ENCODE data around the gene MTMR10.

Gene MTMR10

GRCh38 chr15:31034152-31034551, 42.7 kb upstream of the MTMR10 start:
- Histone ChIP-seq H3K27ac (ENCODE audit: low read length) (no peak overlapping the region; the same call in 1 of the 2 replicates), H3K4me2 (ENCODE audit: low read depth, low read length) (peak overlapping the region; percentile 18; the same call in 1 of the 2 replicates), H3K9ac (ENCODE audit: low read length) (no peak overlapping the region), H3K36me3 (replicated peaks; ENCODE audit: insufficient read depth, low read length) (no peaks in the 10 kb centered on the region), H3K4me1 (ENCODE audit: low read length) (peaks cover 40% of the 10 kb centered on the region), H3K4me3 (ENCODE audit: low read length) (no peak overlapping the region), H3K9me3 (replicated peaks; ENCODE audit: insufficient read depth, low read length) (no peaks in the 10 kb centered on the region), H3K79me2 (ENCODE audit: low read length) (no peaks in the 10 kb centered on the region), H3K9me2 (replicated peaks; ENCODE audit: insufficient read depth, low read length) (no peaks in the 10 kb centered on the region), H3F3A (ENCODE audit: insufficient read depth, low read length) (peaks cover 8% of the 10 kb centered on the region; the same call in 1 of the 2 replicates), H3K27me3 (replicated peaks; ENCODE audit: insufficient read depth, low read length) (no peaks in the 10 kb centered on the region), H4K20me1 (ENCODE audit: insufficient read depth, low read length) (no peaks in the 10 kb centered on the region), H2AFZ (ENCODE audit: low read length) (peak overlapping the region; percentile 47)
- TF ChIP-seq CTCF (IDR thresholded peaks at IDR 0.05; ENCODE audit: low read length): peak; percentile 20
- no peak for TF ChIP-seq EZH2 (optimal IDR thresholded peaks at IDR 0.05; ENCODE audit: low read depth, low read length)
- no peak for TF ChIP-seq EZH2phosphoT487 (IDR thresholded peaks at IDR 0.05; ENCODE audit: low read length)
- DNase-seq: no peak

GRCh38 chr15:31032961-31033371, 41.5 kb upstream of the MTMR10 start:
- Histone ChIP-seq H3K27ac (ENCODE audit: low read length) (no peak overlapping the region), H3F3A (ENCODE audit: insufficient read depth, low read length) (peaks cover 8% of the 10 kb centered on the region; the same call in 1 of the 2 replicates), H2AFZ (ENCODE audit: low read length) (no peak overlapping the region)

GRCh38 chr15:31031471-31032067, 40.1 kb upstream of the MTMR10 start:
- DNase-seq: peak; percentile 94
- peak overlapping the region; percentile 24 for H2AFZ ChIP-seq (ENCODE audit: low read length)
- H3K4me1 ChIP-seq (ENCODE audit: low read length): peaks cover 40% of the 10 kb centered on the region
- H4K20me1 ChIP-seq (ENCODE audit: insufficient read depth, low read length): no peaks in the 10 kb centered on the region
- no peak for TF ChIP-seq EZH2phosphoT487 (IDR thresholded peaks at IDR 0.05; ENCODE audit: low read length)
- TF ChIP-seq CTCF (IDR thresholded peaks at IDR 0.05; ENCODE audit: low read length): no peak
- no peak for TF ChIP-seq EZH2 (optimal IDR thresholded peaks at IDR 0.05; ENCODE audit: low read depth, low read length)
- no peaks in the 10 kb centered on the region for H3K27me3 ChIP-seq (replicated peaks; ENCODE audit: insufficient read depth, low read length)
- H3K4me3 ChIP-seq (ENCODE audit: low read length): peak overlapping the region; percentile 14
- H3F3A ChIP-seq (ENCODE audit: insufficient read depth, low read length): peaks cover 8% of the 10 kb centered on the region; the same call in 1 of the 2 replicates
- no peaks in the 10 kb centered on the region for H3K9me3 ChIP-seq (replicated peaks; ENCODE audit: insufficient read depth, low read length)
- peak overlapping the region; percentile 63 for H3K4me2 ChIP-seq (ENCODE audit: low read depth, low read length)
- peak overlapping the region; percentile 14; the same call in 1 of the 2 replicates for H3K9ac ChIP-seq (ENCODE audit: low read length)
- H3K36me3 ChIP-seq (replicated peaks; ENCODE audit: insufficient read depth, low read length): no peaks in the 10 kb centered on the region
- no peaks in the 10 kb centered on the region for H3K9me2 ChIP-seq (replicated peaks; ENCODE audit: insufficient read depth, low read length)
- peak overlapping the region; percentile 71 for H3K27ac ChIP-seq (ENCODE audit: low read length)
- H3K79me2 ChIP-seq (ENCODE audit: low read length): no peaks in the 10 kb centered on the region

More at GRCh38 chr15:31032961-31033371, 41.5 kb upstream of the MTMR10 start:
- H3K4me2 ChIP-seq (ENCODE audit: low read depth, low read length): no peak overlapping the region
- no peaks in the 10 kb centered on the region for H3K9me2 ChIP-seq (replicated peaks; ENCODE audit: insufficient read depth, low read length)
- H3K79me2 ChIP-seq (ENCODE audit: low read length): no peaks in the 10 kb centered on the region
- DNase-seq: no peak
- peaks cover 40% of the 10 kb centered on the region for H3K4me1 ChIP-seq (ENCODE audit: low read length)
- no peaks in the 10 kb centered on the region for H3K36me3 ChIP-seq (replicated peaks; ENCODE audit: insufficient read depth, low read length)
- no peak overlapping the region for H3K4me3 ChIP-seq (ENCODE audit: low read length)
- TF ChIP-seq EZH2phosphoT487 (IDR thresholded peaks at IDR 0.05; ENCODE audit: low read length) (no peak), CTCF (IDR thresholded peaks at IDR 0.05; ENCODE audit: low read length) (no peak), EZH2 (optimal IDR thresholded peaks at IDR 0.05; ENCODE audit: low read depth, low read length) (no peak)
- no peaks in the 10 kb centered on the region for H3K27me3 ChIP-seq (replicated peaks; ENCODE audit: insufficient read depth, low read length)
- no peaks in the 10 kb centered on the region for H4K20me1 ChIP-seq (ENCODE audit: insufficient read depth, low read length)
- H3K9ac ChIP-seq (ENCODE audit: low read length): no peak overlapping the region
- H3K9me3 ChIP-seq (replicated peaks; ENCODE audit: insufficient read depth, low read length): no peaks in the 10 kb centered on the region
